IMR-90 (cell line): ENCODE data around the gene ACOXL. TPM values are rescaled to one million over a fixed set of nuclear protein-coding genes. Genes with fewer than 3 reads are reported as not detected.

Source experiments
- ATAC-seq: fragments of 200-7000 bp; cut with Tn5 transposase; 2 replicates; pipeline ENCODE4 v1.9.1; 2020; ENCODE audit warnings: low read depth, mild to moderate bottlenecking, moderate library complexity
- BruUV-seq: library from RNA; stranded (reverse); fragments of 400-500 nt; replicated peaks from 2 replicates; lab custom pipeline; 2021; lab: Mats Ljungman, UMichigan
- CTCF ChIA-PET: fragments of 300-600 bp; formaldehyde crosslinking; extraction: SDS; loops from one replicate; lab custom pipeline; 2021; ENCODE audit warnings: antibody characterized with exemption; lab: Yijun Ruan, JAX
- POLR2A ChIA-PET: fragments of 300-600 bp; sonication (Branson Sonifier 250); formaldehyde crosslinking; loops from one replicate; lab custom pipeline; 2022; ENCODE audit warnings: antibody characterized with exemption; ENCODE audit not compliant: unreplicated experiment; lab: Charles Lee
- DNase-seq: peaks from one replicate; pipeline ENCODE4 v3.0.0; 2013
- H2AFZ ChIP-seq: replicated peaks from 2 replicates; pipeline ENCODE3; 2013; ENCODE audit warnings: low read length, mild to moderate bottlenecking; ENCODE audit not compliant: poor library complexity
- H2AK5ac ChIP-seq: 2 replicates; pipeline ENCODE4 v1.6.1; 2013; ENCODE audit warnings: low read depth, low read length, inconsistent platforms
- H2AK9ac ChIP-seq: replicated peaks from 2 replicates; pipeline ENCODE3; 2013; ENCODE audit warnings: mild to moderate bottlenecking, low read depth, low read length, moderate library complexity; ENCODE audit not compliant: poor library complexity
- H2BK120ac ChIP-seq: 2 replicates; pipeline ENCODE4 v1.6.1; 2013; ENCODE audit warnings: low read depth, low read length, inconsistent platforms
- H2BK15ac ChIP-seq: 3 replicates; pipeline ENCODE4 v1.6.1; 2013; ENCODE audit warnings: low read depth, low read length, inconsistent platforms
- H2BK20ac ChIP-seq: 2 replicates; pipeline ENCODE4 v1.6.1; 2013; ENCODE audit warnings: low read depth, mild to moderate bottlenecking, inconsistent platforms, low read length, moderate library complexity
- H2BK5ac ChIP-seq: 2 replicates; pipeline ENCODE4 v1.6.1; 2013; ENCODE audit warnings: mild to moderate bottlenecking, low read depth, low read length, inconsistent platforms; ENCODE audit not compliant: poor library complexity, severe bottlenecking
- H3K14ac ChIP-seq: replicated peaks from 2 replicates; pipeline ENCODE4 v1.6.1; 2013; ENCODE audit warnings: low read depth, low read length, inconsistent platforms
- H3K18ac ChIP-seq: 2 replicates; pipeline ENCODE4 v1.6.1; 2013; ENCODE audit warnings: low read depth, low read length, control low read depth
- H3K23ac ChIP-seq: 2 replicates; pipeline ENCODE4 v1.6.1; 2013; ENCODE audit warnings: low read depth, low read length, inconsistent platforms
- H3K27ac ChIP-seq: 2 replicates; pipeline ENCODE4 v1.5.1; 2013; ENCODE audit warnings: mild to moderate bottlenecking, control low read depth, low read length; ENCODE audit not compliant: insufficient read depth
- H3K27me3 ChIP-seq: 2 replicates; pipeline ENCODE4 v1.6.1; 2013; ENCODE audit warnings: low read length; ENCODE audit not compliant: control insufficient read depth, insufficient read depth
- H3K36me3 ChIP-seq: 2 replicates; pipeline ENCODE4 v1.6.1; 2013; ENCODE audit warnings: low read length, mixed read lengths; ENCODE audit not compliant: control insufficient read depth, insufficient read depth
- H3K4ac ChIP-seq: 2 replicates; pipeline ENCODE4 v1.6.1; 2013; ENCODE audit warnings: low read depth, low read length, inconsistent platforms
- H3K4me1 ChIP-seq: 2 replicates; pipeline ENCODE4 v1.6.1; 2013; ENCODE audit warnings: low read length, mixed read lengths; ENCODE audit not compliant: control insufficient read depth, insufficient read depth
- H3K4me2 ChIP-seq: 2 replicates; pipeline ENCODE4 v1.6.1; 2013; ENCODE audit warnings: low read depth, mild to moderate bottlenecking, control low read depth, low read length, moderate library complexity
- H3K4me3 ChIP-seq: 2 replicates; pipeline ENCODE4 v1.5.1; 2013; ENCODE audit warnings: low read depth, mild to moderate bottlenecking, control low read depth, low read length, moderate library complexity; ENCODE audit not compliant: insufficient read depth
- H3K56ac ChIP-seq: 2 replicates; pipeline ENCODE4 v1.6.1; 2013; ENCODE audit warnings: low read length, inconsistent platforms; ENCODE audit not compliant: insufficient read depth; ENCODE audit errors: extremely low read depth
- H3K79me1 ChIP-seq, 2 experiments: 2 replicates each; pipeline ENCODE4 v1.6.1; 2013; ENCODE audit warnings: low read length in 2 of 2, inconsistent platforms in 1 of 2, low read depth in 1 of 2
- H3K9ac ChIP-seq: 2 replicates; pipeline ENCODE4 v1.6.1; 2013; ENCODE audit warnings: low read depth, low read length, control low read depth
- H3K9me1 ChIP-seq: 2 replicates; pipeline ENCODE4 v1.6.1; 2013; ENCODE audit warnings: low read length, inconsistent platforms; ENCODE audit not compliant: insufficient read depth
- H3K9me3 ChIP-seq: 2 replicates; pipeline ENCODE4 v1.6.1; 2013; ENCODE audit warnings: low read length; ENCODE audit not compliant: control insufficient read depth, insufficient read depth
- H4K20me1 ChIP-seq: 2 replicates; pipeline ENCODE4 v1.6.1; 2013; ENCODE audit warnings: low read length, inconsistent platforms; ENCODE audit not compliant: insufficient read depth
- H4K5ac ChIP-seq: 2 replicates; pipeline ENCODE4 v1.6.1; 2013; ENCODE audit warnings: mild to moderate bottlenecking, low read depth, low read length, control low read depth
- H4K8ac ChIP-seq, 2 experiments: 2 replicates each; pipeline ENCODE4 v1.6.1; 2013; ENCODE audit warnings: low read depth in 2 of 2, low read length in 2 of 2, control low read depth in 1 of 2, inconsistent platforms in 1 of 2
- H4K91ac ChIP-seq: 2 replicates; pipeline ENCODE4 v1.6.1; 2013; ENCODE audit warnings: low read depth, low read length, inconsistent platforms; ENCODE audit not compliant: insufficient read depth
- CEBPB ChIP-seq: IDR thresholded peaks from 2 replicates; pipeline ENCODE4 v1.6.1; 2012; ENCODE audit warnings: low read depth, low read length, improper control_type of control experiment
- CTCF ChIP-seq: conservative IDR thresholded peaks from 2 replicates; pipeline ENCODE4 v1.5.1; 2012; ENCODE audit warnings: mild to moderate bottlenecking, low read depth, low read length, improper control_type of control experiment
- MAFK ChIP-seq: IDR thresholded peaks from 2 replicates; pipeline ENCODE4 v1.6.1; 2012; ENCODE audit warnings: low read depth, low read length, improper control_type of control experiment
- RFX5 ChIP-seq: IDR thresholded peaks from 2 replicates; pipeline ENCODE4 v1.8.0; 2012; ENCODE audit warnings: low read depth, mild to moderate bottlenecking, low read length, moderate library complexity
- WGBS, 2 experiments: methylation state at CpG; one replicate each; pipeline versions ENCODE4 v1.1.5 to v1.1.7; 2013; ENCODE audit warnings: missing lambda C conversion rate in 2 of 2; ENCODE audit not compliant: insufficient read length in 1 of 2; ENCODE audit errors: extremely low coverage in 2 of 2; 5-methylcytosine and 5-hydroxymethylcytosine counted together
- dilution Hi-C: fragments of 300-500 bp; cut with HindIII; formaldehyde crosslinking; loops from one replicate; pipeline ENCODE4 v1.14.3; 2018; ENCODE audit warnings: low sequenced_read_pairs; ENCODE audit not compliant: unreplicated experiment
- in situ Hi-C: fragments of 300-500 bp; cut with MboI; formaldehyde crosslinking; loops from 3 replicates; pipeline ENCODE4 v1.14.3; 2019; ENCODE audit warnings: low sequenced_read_pairs, inconsistent platforms, mixed read lengths
- intact Hi-C: fragments of 100-400 bp; cut with micrococcal nuclease; formaldehyde crosslinking; loops from 2 replicates; pipeline ENCODE4 v1.10.0; 2022
- polyA plus RNA-seq, 3 experiments: library from polyadenylated mRNA; depleted of rRNA; stranded (reverse); fragments of >200 nt; gene quantifications; 2 replicates each; pipeline ENCODE4 v1.2.3, GENCODE V29; 2012; ENCODE audit warnings: low replicate concordance in 1 of 3
- total RNA-seq: library from RNA; depleted of rRNA; stranded (reverse); fragments of >200 nt; gene quantifications from 2 replicates; pipeline ENCODE4 v1.2.3, GENCODE V29; 2012

The ACOXL gene
- total and polyA plus RNA-seq, 2 of the 4 experiments (the other 2 are of a cell fraction): not detected

GRCh38 chr2:111164078-111164477 lies 431.7 kb downstream of the ACOXL start:
- no peak overlapping the region for H3K4me3 ChIP-seq
- H4K5ac ChIP-seq: no peak overlapping the region
- H2AFZ ChIP-seq: no peak overlapping the region
- ChIA-PET POLR2A (no interaction called here), CTCF (no interaction called here)
- no peak for TF ChIP-seq MAFK
- TF ChIP-seq RFX5: no peak
- no peak for TF ChIP-seq CEBPB
- TF ChIP-seq CTCF: no peak
- intact Hi-C loops (no loop called here), dilution Hi-C loops (no loop called here), in situ Hi-C loops (no loop called here)
- no peak overlapping the region for H3K9ac ChIP-seq
- H3K4me1 ChIP-seq: peaks cover 19% of the 10 kb centered on the region
- H3K79me1 ChIP-seq: no peaks in the 10 kb centered on the region; a peak in 1 of 4 replicates
- H2BK120ac ChIP-seq: no peak overlapping the region
- H2BK15ac ChIP-seq: no peak overlapping the region
- H3K27me3 ChIP-seq: peaks cover 7% of the 10 kb centered on the region
- H2AK5ac ChIP-seq: no peak overlapping the region
- ATAC-seq: no peak
- H3K9me1 ChIP-seq: peaks cover 9% of the 10 kb centered on the region
- WGBS, 2 experiments: 90% methylated on average over 5 of the region's 12 CpGs; no CpG with 5 or more reads in 1 of the 2 experiments
- no peak overlapping the region for H2BK20ac ChIP-seq
- H2AK9ac ChIP-seq: no peak overlapping the region
- no peak overlapping the region for H4K8ac ChIP-seq
- no peak overlapping the region for H3K4me2 ChIP-seq
- no TSS peak for BruUV-seq
- no peak overlapping the region for H4K91ac ChIP-seq
- DNase-seq: no peak
- H2BK5ac ChIP-seq: no peak overlapping the region
- no peak overlapping the region for H3K56ac ChIP-seq
- H3K27ac ChIP-seq: no peak overlapping the region
- peaks cover 23% of the 10 kb centered on the region; the same call in 1 of the 2 replicates for H3K36me3 ChIP-seq
- H3K4ac ChIP-seq: no peak overlapping the region
- no peak overlapping the region for H3K14ac ChIP-seq
- H3K9me3 ChIP-seq: no peaks in the 10 kb centered on the region
- no peak overlapping the region for H3K23ac ChIP-seq
- peaks cover 29% of the 10 kb centered on the region for H4K20me1 ChIP-seq
- H3K18ac ChIP-seq: no peak overlapping the region
